K562 (cell line): ENCODE measurements around the gene PSD2. TPM values are rescaled to one million over a fixed set of nuclear protein-coding genes. Genes with fewer than 3 reads are reported as not detected.
A peak's percentile ranks its signal among the peaks of the same experiment; 100 is the strongest.

ENCODE experiments used
- ATAC-seq: fragments of 200-7000 bp; cut with Tn5 transposase; 3 replicates; pipeline ENCODE4 v1.9.1; 2020; ENCODE audit warnings: moderate library complexity
- BruUV-seq: library from RNA; stranded (reverse); fragments of 400-500 nt; replicated peaks from 2 replicates; lab custom pipeline; 2021; lab: Mats Ljungman, UMichigan
- CTCF ChIA-PET: fragments of 300-600 bp; formaldehyde crosslinking; extraction: SDS; loops from one replicate; lab custom pipeline; 2021; ENCODE audit warnings: low intra/inter-chr PET ratio; lab: Yijun Ruan, JAX
- POLR2A ChIA-PET: fragments of 300-600, 350-650 bp; sonication (Branson Sonifier 250); formaldehyde crosslinking; extraction: SDS; loops from one replicate; lab custom pipeline; 2021; ENCODE audit warnings: antibody characterized with exemption, inconsistent platforms; lab: Yijun Ruan, JAX
- DNase-seq, 4 experiments: peaks; one replicate each; pipeline versions ENCODE4 v3.0.0 to v3.0.0-alpha.2; 2011 to 2018; ENCODE audit warnings: low spot score in 3 of 4, mixed read lengths in 3 of 4; ENCODE audit errors: extremely low read depth in 1 of 4
- FAIRE-seq: peaks from 2 replicates; lab custom pipeline; 2011; peaks lifted over from hg19 to GRCh38; lab: Jason Lieb, UNC
- H2AFZ ChIP-seq: 2 replicates; pipeline ENCODE4 v1.6.0; 2011; ENCODE audit warnings: low read depth, low read length, control low read depth, inconsistent platforms
- H3K27ac ChIP-seq: fragments of 200-600 bp; 3 replicates; pipeline ENCODE4 v1.8.0; 2011; ENCODE audit warnings: low read depth, mild to moderate bottlenecking, control low read depth, inconsistent platforms, low read length, moderate library complexity, mixed read lengths; ENCODE audit errors: extremely low read depth
- H3K27me3 ChIP-seq, 2 experiments: fragments of 300-600 bp in 1 of 2; 2 replicates in 1 of 2; 3 replicates in 1 of 2; pipeline versions ENCODE4 v1.6.0 to v1.8.0; 2011; ENCODE audit warnings: inconsistent platforms in 2 of 2, low read length in 2 of 2, mild to moderate bottlenecking in 1 of 2, mixed read lengths in 1 of 2, moderate library complexity in 1 of 2; ENCODE audit not compliant: control insufficient read depth in 2 of 2, insufficient read depth in 2 of 2
- H3K36me3 ChIP-seq: fragments of 300-600 bp; 3 replicates; pipeline ENCODE4 v1.8.0; 2011; ENCODE audit warnings: mild to moderate bottlenecking, low read length, inconsistent platforms; ENCODE audit not compliant: control insufficient read depth, insufficient read depth
- H3K4me1 ChIP-seq, 2 experiments: fragments of 200-600 bp in 1 of 2; replicated peaks in 1 of 2; 2 replicates in 1 of 2; 3 replicates in 1 of 2; pipeline versions ENCODE4 v1.5.1 to v1.8.0; 2011; ENCODE audit warnings: inconsistent platforms in 2 of 2, low read length in 2 of 2, mild to moderate bottlenecking in 1 of 2, mixed read lengths in 1 of 2, moderate library complexity in 1 of 2; ENCODE audit not compliant: control insufficient read depth in 2 of 2, insufficient read depth in 2 of 2
- H3K4me2 ChIP-seq: 2 replicates; pipeline ENCODE4 v1.6.1; 2011; ENCODE audit warnings: low read length, control low read depth, inconsistent platforms, mixed read lengths; ENCODE audit not compliant: insufficient read depth
- H3K4me3 ChIP-seq: fragments of 200-600 bp; sonication (generic), shearing (Covaris generic); 2 replicates; pipeline ENCODE4 v1.5.1; 2016; ENCODE audit warnings: control low read depth, inconsistent platforms
- H3K79me2 ChIP-seq: fragments of 200-600 bp; 3 replicates; pipeline ENCODE4 v1.8.0; 2011; ENCODE audit warnings: low read length, inconsistent platforms; ENCODE audit not compliant: control insufficient read depth, insufficient read depth
- H3K9ac ChIP-seq, 2 experiments: 2 replicates each; pipeline versions ENCODE4 v1.6.0 to v1.6.1; 2011; ENCODE audit warnings: low read depth in 2 of 2, low read length in 2 of 2, control low read depth in 1 of 2, inconsistent platforms in 1 of 2, mild to moderate bottlenecking in 1 of 2, mixed read lengths in 1 of 2; ENCODE audit not compliant: insufficient read depth in 1 of 2
- H3K9me1 ChIP-seq: one replicate; pipeline ENCODE4 v1.6.0; 2011; ENCODE audit warnings: inconsistent platforms, mild to moderate bottlenecking, low read length, moderate library complexity; ENCODE audit not compliant: control insufficient read depth, insufficient read depth
- H3K9me3 ChIP-seq: replicated peaks from 2 replicates; pipeline ENCODE4 v1.5.1; 2011; ENCODE audit warnings: low read depth, low read length, inconsistent platforms; ENCODE audit not compliant: control insufficient read depth, insufficient read depth
- H4K20me1 ChIP-seq: replicated peaks from 2 replicates; pipeline ENCODE4 v1.6.1; 2011; ENCODE audit warnings: low read length, inconsistent platforms, mixed read lengths; ENCODE audit not compliant: control insufficient read depth, insufficient read depth
- ATF2 ChIP-seq: sonication (generic); formaldehyde crosslinking; IDR thresholded peaks from 2 replicates; pipeline ENCODE4 v1.8.1; 2022; ENCODE audit warnings: missing genetic modification reagents
- C11orf30 ChIP-seq: fragments of 450-650 bp; IDR thresholded peaks from 2 replicates; pipeline ENCODE4 v1.6.1; 2016; ENCODE audit warnings: low read depth, mild to moderate bottlenecking
- DACH1 ChIP-seq: fragments of 450-650 bp; IDR thresholded peaks from 2 replicates; pipeline ENCODE4 v1.6.1; 2018; ENCODE audit not compliant: partially characterized antibody
- FOXJ3 ChIP-seq: sonication (generic); formaldehyde crosslinking; IDR thresholded peaks from 2 replicates; pipeline ENCODE4 v1.4.0; 2020; ENCODE audit warnings: mild to moderate bottlenecking, missing genetic modification reagents
- FOXK2 ChIP-seq, 2 experiments: fragments of 450-650 bp; IDR thresholded peaks in 1 of 2; conservative IDR thresholded peaks in 1 of 2; 2 replicates each; pipeline ENCODE4 v1.6.1; 2016; ENCODE audit warnings: low read depth in 2 of 2, mild to moderate bottlenecking in 1 of 2
- HDAC3 ChIP-seq: fragments of 450-650 bp; IDR thresholded peaks from 2 replicates; pipeline ENCODE4 v1.6.1; 2018; ENCODE audit warnings: borderline replicate concordance, mild to moderate bottlenecking, moderate library complexity; ENCODE audit not compliant: partially characterized antibody
- KLF10 ChIP-seq: fragments of 250-450 bp; sonication (Bioruptor Pico); IDR thresholded peaks from 2 replicates; pipeline ENCODE4 v1.6.1; 2021; ENCODE audit warnings: matching md5 sums
- KLF16 ChIP-seq: IDR thresholded peaks from 2 replicates; pipeline ENCODE4 v1.6.1; 2016; ENCODE audit warnings: antibody characterized with exemption
- PPARD ChIP-seq: fragments of 250-450 bp; sonication (Bioruptor Pico); IDR thresholded peaks from 2 replicates; pipeline ENCODE4 v1.8.0; 2022; ENCODE audit warnings: inconsistent platforms, mild to moderate bottlenecking, moderate library complexity
- RB1 ChIP-seq: fragments of 450-650 bp; IDR thresholded peaks from 2 replicates; pipeline ENCODE4 v1.6.1; 2017; ENCODE audit warnings: low read depth, mild to moderate bottlenecking
- RBM25 ChIP-seq: fragments of 200-400 bp; formaldehyde crosslinking; IDR thresholded peaks from 2 replicates; pipeline ENCODE4 v1.6.1; 2018; ENCODE audit warnings: low read length, low read depth, moderate library complexity; ENCODE audit not compliant: severe bottlenecking
- SETDB1 ChIP-seq: IDR thresholded peaks from one replicate; pipeline ENCODE4 v1.6.1; 2012; ENCODE audit warnings: low read length, control low read depth, inconsistent platforms
- SNIP1 ChIP-seq: fragments of 450-650 bp; IDR thresholded peaks from 2 replicates; pipeline ENCODE4 v1.7.1; 2017; ENCODE audit warnings: low read depth, mild to moderate bottlenecking
- TAF1 ChIP-seq: IDR thresholded peaks from 2 replicates; pipeline ENCODE4 v1.6.1; 2011; ENCODE audit warnings: mild to moderate bottlenecking, low read length, moderate library complexity; ENCODE audit not compliant: insufficient read depth, control insufficient read depth, severe bottlenecking; ENCODE audit errors: extremely low read depth
- THRA ChIP-seq: fragments of 450-650 bp; IDR thresholded peaks from 2 replicates; pipeline ENCODE4 v1.6.1; 2017; ENCODE audit warnings: mild to moderate bottlenecking, moderate library complexity
- ZBTB12 ChIP-seq: fragments of 250-450 bp; sonication (Bioruptor Pico); IDR thresholded peaks from 2 replicates; pipeline ENCODE4 v1.4.0; 2020
- ZNF57 ChIP-seq: fragments of 450-650 bp; formaldehyde crosslinking; IDR thresholded peaks from 2 replicates; pipeline ENCODE4 v1.4.0; 2020; ENCODE audit warnings: mild to moderate bottlenecking, moderate library complexity
- ZNF584 ChIP-seq: fragments of 200-800 bp; sonication (Bioruptor generic); IDR thresholded peaks from 2 replicates; pipeline ENCODE4 v1.6.1; 2016; ENCODE audit warnings: low read depth, mild to moderate bottlenecking, missing genetic modification characterization, missing compliant biosample characterization
- WGBS: fragments of 100-300 bp; shearing (Covaris generic); methylation state at CpG from one replicate; pipeline ENCODE4 v1.1.6; 2016; ENCODE audit warnings: low coverage, mixed read lengths; ENCODE audit not compliant: insufficient coverage; ENCODE audit errors: missing lambda C conversion rate; 5-methylcytosine and 5-hydroxymethylcytosine counted together
- in situ Hi-C: fragments of 300-500 bp; cut with MboI; formaldehyde crosslinking; loops from 4 replicates; pipeline ENCODE4 v1.15.0; 2018; ENCODE audit warnings: inconsistent platforms, mixed read lengths
- intact Hi-C: fragments of 100-400 bp; cut with micrococcal nuclease; formaldehyde crosslinking; loops from 2 replicates; pipeline ENCODE4 v1.14.2; 2022
- polyA plus RNA-seq, 8 experiments: library from polyadenylated mRNA; depleted of rRNA in 4 of 8; stranded (reverse) in 5 of 8; unstranded in 3 of 8; fragments of >200 nt; fragmentation: Nextera tagmentation in 2 of 8; fragmentation: Illumina TruSeq in 1 of 8; extraction: Ambion mirVana in 2 of 8; extraction: Trizol in 1 of 8; gene quantifications; 2 replicates each; pipeline versions ENCODE4 v1.2.1 to v1.2.3, GENCODE V29; 2011 to 2014; ENCODE audit warnings: inconsistent platforms in 1 of 8, missing spikeins in 1 of 8
- total RNA-seq, 7 experiments: library from RNA; depleted of rRNA in 6 of 7; stranded (reverse); fragments of >200 nt in 6 of 7; fragmentation: Illumina TruSeq in 2 of 7; extraction: Trizol in 2 of 7; gene quantifications; 2 replicates each; pipeline versions ENCODE4 v1.2.1 to v1.2.3, GENCODE V29; 2011 to 2021; ENCODE audit warnings: low replicate concordance in 1 of 7

The PSD2 gene
- total and polyA plus RNA-seq, 9 of the 15 experiments (the other 6 are each of a cell fraction or from before 2014, with no cell fraction given): 0.01 to 0.09 (median 0.04) TPM; not detected in 4

- DNase-seq (peak; percentile 80 to 87 (median 84)), ATAC-seq (peak; percentile 95), FAIRE-seq (peak; percentile 72)
- H3K27me3 ChIP-seq: no peaks in the 10 kb centered on the region
- no peaks in the 10 kb centered on the region for H3K9me3 ChIP-seq
- H3K36me3 ChIP-seq: no peaks in the 10 kb centered on the region
- H4K20me1 ChIP-seq: no peaks in the 10 kb centered on the region
- intact Hi-C loops (loop anchor here (1.0 to 10.0 kb wide), 4 partner anchors 55 to 341 kb away; no protein-coding TSS in a partner anchor), in situ Hi-C loops (loop anchor here (10.0 kb wide), 1 partner anchor 351 kb away; no protein-coding TSS in a partner anchor)
- POLR2A ChIA-PET: interaction anchor here (0.6 to 1.6 kb wide), 11 partner anchors 10 to 538 kb away, joined by 3 to 5 read pairs (median 3); partner anchors contain the start of gene CXXC5
- peaks cover 2 to 22% of the 10 kb centered on the region in 2 experiments; a peak in 3 of 5 replicates for H3K4me1 ChIP-seq
- peak overlapping the region; percentile 66 for H3K4me3 ChIP-seq
- CTCF ChIA-PET: interaction anchor here (0.6 to 3.7 kb wide), 7 partner anchors 10 to 343 kb away, joined by 3 to 81 read pairs (median 3); no protein-coding TSS in a partner anchor
- no peaks in the 10 kb centered on the region for H3K79me2 ChIP-seq
- H3K4me2 ChIP-seq: peak overlapping the region; percentile 83
- H3K9me1 ChIP-seq: no peaks in the 10 kb centered on the region
- H3K27ac ChIP-seq: no peak overlapping the region; the same call in 2 of the 3 replicates
- peak overlapping the region; percentile 50 to 88; a peak in 3 of 4 replicates for H3K9ac ChIP-seq
- BruUV-seq: no TSS peak
- peak overlapping the region; percentile 95 for H2AFZ ChIP-seq
- WGBS: 13% methylated on average over 28 of the region's 46 CpGs
- TF ChIP-seq C11orf30: no peak
- TF ChIP-seq DACH1: peak; percentile 36
- no peak for TF ChIP-seq ZNF584 (CRISPR knock-in tag)
- TF ChIP-seq ZBTB12 (CRISPR knock-in tag): no peak
- TF ChIP-seq RBM25: no peak
- no peak for TF ChIP-seq ZNF57 (CRISPR knock-in tag)
- no peak for TF ChIP-seq ATF2
- peak; percentile 33; the same call in 1 of the 2 replicates for TF ChIP-seq KLF16
- no peak for TF ChIP-seq SNIP1
- peak; percentile 97 for TF ChIP-seq RB1
- TF ChIP-seq FOXK2 (conservative IDR thresholded peaks at IDR 0.05 in 1 of 2, IDR thresholded peaks at IDR 0.05 in 1 of 2; ENCODE audit: low read depth in 2 of 2): peak in 1 of 2 experiments; percentile 55; a peak in 1 of 4 replicates
- TF ChIP-seq TAF1: no peak
- TF ChIP-seq HDAC3: no peak
- no peak for TF ChIP-seq SETDB1
- TF ChIP-seq KLF10: no peak
- no peak for TF ChIP-seq PPARD (CRISPR knock-in tag)
- no peak for TF ChIP-seq THRA
- no peak for TF ChIP-seq FOXJ3 (CRISPR knock-in tag)
Observed at GRCh38 chr5:139765409-139766217, 30.0 kb upstream of the PSD2 start.
